Endothelial cell of umbilical vein (primary cell): ENCODE results near the gene CHID1. TPM values are rescaled to one million over a fixed set of nuclear protein-coding genes. Genes with fewer than 3 reads are reported as not detected.

Source experiments
- BruUV-seq: library from RNA; stranded (reverse); fragments of 400-500 nt; replicated peaks from 2 replicates; lab custom pipeline; 2021; lab: Mats Ljungman, UMichigan
- CTCF ChIA-PET: fragments of 300-600, 350-600 bp; sonication (Branson Sonifier 250); formaldehyde crosslinking; loops from one replicate; lab custom pipeline; 2021; ENCODE audit warnings: antibody characterized with exemption, inconsistent platforms; lab: Charles Lee
- POLR2A ChIA-PET: fragments of 300-600, 350-600 bp; sonication (Branson Sonifier 250); formaldehyde crosslinking; loops from one replicate; lab custom pipeline; 2021; ENCODE audit warnings: antibody characterized with exemption, inconsistent platforms; lab: Charles Lee
- DNase-seq: peaks from one replicate; pipeline ENCODE4 v3.0.0-alpha.2; 2011; ENCODE audit warnings: low read depth, low spot score
- FAIRE-seq: peaks from 2 replicates; lab custom pipeline; 2011; peaks lifted over from hg19 to GRCh38; lab: Jason Lieb, UNC
- H2AFZ ChIP-seq: 2 replicates; pipeline ENCODE4 v1.6.0; 2012; ENCODE audit warnings: low read depth, low read length, control low read depth, inconsistent platforms
- H3K27ac ChIP-seq: 2 replicates; pipeline ENCODE4 v1.5.1; 2011; ENCODE audit warnings: low read depth, mild to moderate bottlenecking, control low read depth, low read length, moderate library complexity; ENCODE audit not compliant: insufficient read depth
- H3K27me3 ChIP-seq, 2 experiments: 2 replicates each; pipeline versions ENCODE4 v1.6.0 to v1.6.1; 2011; ENCODE audit warnings: low read length in 2 of 2, mixed read lengths in 1 of 2; ENCODE audit not compliant: control insufficient read depth in 2 of 2, insufficient read depth in 2 of 2
- H3K36me3 ChIP-seq, 2 experiments: 2 replicates in 1 of 2; 3 replicates in 1 of 2; pipeline ENCODE4 v1.5.1; 2011; ENCODE audit warnings: low read length in 2 of 2, mild to moderate bottlenecking in 1 of 2, moderate library complexity in 1 of 2; ENCODE audit not compliant: control insufficient read depth in 2 of 2, insufficient read depth in 2 of 2; ENCODE audit errors: extremely low read depth in 1 of 2
- H3K4me1 ChIP-seq: 3 replicates; pipeline ENCODE4 v1.5.1; 2011; ENCODE audit warnings: mild to moderate bottlenecking, low read length; ENCODE audit not compliant: control insufficient read depth, insufficient read depth; ENCODE audit errors: extremely low read depth
- H3K4me2 ChIP-seq: 2 replicates; pipeline ENCODE4 v1.6.1; 2011; ENCODE audit warnings: low read length, control low read depth, mixed read lengths; ENCODE audit not compliant: insufficient read depth
- H3K4me3 ChIP-seq, 3 experiments: fragments of 200-600 bp in 1 of 3; sonication (generic), shearing (Covaris generic) in 1 of 3; replicated peaks in 1 of 3; 2 replicates each; pipeline ENCODE4 v1.5.1; 2011 to 2016; ENCODE audit warnings: control low read depth in 3 of 3, low read length in 3 of 3, mild to moderate bottlenecking in 2 of 3, inconsistent platforms in 1 of 3, low read depth in 1 of 3, moderate library complexity in 1 of 3; ENCODE audit not compliant: insufficient read depth in 1 of 3
- H3K79me2 ChIP-seq: 2 replicates; pipeline ENCODE4 v1.6.0; 2012; ENCODE audit warnings: low read length, inconsistent platforms; ENCODE audit not compliant: control insufficient read depth, insufficient read depth
- H3K9ac ChIP-seq: replicated peaks from 2 replicates; pipeline ENCODE3; 2011; ENCODE audit warnings: low read length, control low read depth; ENCODE audit not compliant: insufficient read depth; ENCODE audit errors: extremely low read depth
- H3K9me1 ChIP-seq: replicated peaks from 3 replicates; pipeline ENCODE4 v1.6.0; 2011; ENCODE audit warnings: mild to moderate bottlenecking, low read length; ENCODE audit not compliant: control insufficient read depth, insufficient read depth; ENCODE audit errors: extremely low read depth
- H3K9me3 ChIP-seq: replicated peaks from 2 replicates; pipeline ENCODE4 v1.5.1; 2012; ENCODE audit warnings: low read length, inconsistent platforms; ENCODE audit not compliant: control insufficient read depth, insufficient read depth
- H4K20me1 ChIP-seq: replicated peaks from 2 replicates; pipeline ENCODE3; 2011; ENCODE audit warnings: mild to moderate bottlenecking, low read length; ENCODE audit not compliant: control insufficient read depth, insufficient read depth; ENCODE audit errors: extremely low read depth
- CTCF ChIP-seq, 2 donors: IDR thresholded peaks; 1 replicate in 1 of 2; 2 replicates in 1 of 2; pipeline ENCODE4 v1.5.1; 2011; ENCODE audit warnings: low read length in 2 of 2, mild to moderate bottlenecking in 2 of 2, moderate library complexity in 2 of 2, control low read depth in 1 of 2, inconsistent platforms in 1 of 2, low read depth in 1 of 2; ENCODE audit not compliant: insufficient read depth in 1 of 2; ENCODE audit errors: extremely low read depth in 1 of 2
- EZH2 ChIP-seq: IDR thresholded peaks from 2 replicates; pipeline ENCODE4 v1.6.1; 2012; ENCODE audit warnings: borderline replicate concordance, low read depth, mild to moderate bottlenecking, moderate library complexity, low read length, inconsistent platforms; ENCODE audit not compliant: severe bottlenecking
- FOS ChIP-seq: IDR thresholded peaks from 2 replicates; pipeline ENCODE4 v1.6.1; 2011; ENCODE audit warnings: mild to moderate bottlenecking, low read length, moderate library complexity, borderline replicate concordance; ENCODE audit not compliant: insufficient read depth
- GATA2 ChIP-seq: IDR thresholded peaks from 2 replicates; pipeline ENCODE4 v1.7.0; 2011; ENCODE audit warnings: low read depth, mild to moderate bottlenecking, moderate library complexity, mixed read lengths, low read length; ENCODE audit not compliant: insufficient read length, insufficient read depth
- JUN ChIP-seq: IDR thresholded peaks from 2 replicates; pipeline ENCODE4 v1.6.1; 2011; ENCODE audit warnings: borderline replicate concordance, low read depth; ENCODE audit not compliant: insufficient read length, insufficient read depth
- MAX ChIP-seq: IDR thresholded peaks from 2 replicates; pipeline ENCODE4 v1.6.1; 2011; ENCODE audit not compliant: insufficient read depth, insufficient read length
- MYC ChIP-seq: IDR thresholded peaks from one replicate; pipeline ENCODE4 v1.6.1; 2011; ENCODE audit warnings: mild to moderate bottlenecking, low read depth, low read length
- POLR2A ChIP-seq: IDR thresholded peaks from 2 replicates; pipeline ENCODE4 v1.6.1; 2012; ENCODE audit warnings: low read depth, mild to moderate bottlenecking, control low read depth, low read length
- POLR2AphosphoS5 ChIP-seq: IDR thresholded peaks from 2 replicates; pipeline ENCODE4 v1.6.1; 2012; ENCODE audit warnings: low read depth, mild to moderate bottlenecking, control low read depth, low read length, moderate library complexity; ENCODE audit not compliant: insufficient read depth
- dilution Hi-C: fragments of 300-500 bp; cut with MboI; formaldehyde crosslinking; loops from one replicate; pipeline ENCODE4 v1.15.0; 2019; ENCODE audit warnings: low sequenced_read_pairs; ENCODE audit not compliant: extremely low pct_ligation_motif_present
- intact Hi-C: fragments of 100-400 bp; cut with micrococcal nuclease; formaldehyde crosslinking; loops from one replicate; pipeline ENCODE4 v1.10.0; 2022
- polyA plus RNA-seq, 4 experiments: library from polyadenylated mRNA; depleted of rRNA in 3 of 4; stranded (reverse) in 3 of 4; unstranded in 1 of 4; fragments of >200 nt; gene quantifications; 2 replicates each; pipeline versions ENCODE4 v1.2.1 to v1.2.3, GENCODE V29; 2011 to 2012; ENCODE audit warnings: missing spikeins in 1 of 4
- total RNA-seq: library from RNA; stranded (reverse); gene quantifications from 2 replicates; pipeline ENCODE4 v1.2.3, GENCODE V29; 2021

Gene CHID1
- total and polyA plus RNA-seq, 2 donors (not counting 3 experiments of a cell fraction or from before 2014, with no cell fraction given): 89.8 to 107 TPM

GRCh38 chr11:959027-959426 is 48.4 kb upstream of the CHID1 start:
- Histone ChIP-seq H3K9me1 (no peaks in the 10 kb centered on the region), H3K9me3 (no peaks in the 10 kb centered on the region), H2AFZ (no peak overlapping the region), H3K36me3 (peaks cover 2 to 23% of the 10 kb centered on the region in 2 experiments), H3K4me3 (no peak overlapping the region), H3K27ac (no peak overlapping the region), H4K20me1 (no peaks in the 10 kb centered on the region), H3K27me3 (no peaks in the 10 kb centered on the region), H3K79me2 (peaks cover 35% of the 10 kb centered on the region), H3K9ac (no peak overlapping the region), H3K4me1 (no peaks in the 10 kb centered on the region), H3K4me2 (no peak overlapping the region)
- dilution Hi-C loops (no loop called here), intact Hi-C loops (no loop called here)
- TF ChIP-seq EZH2 (no peak), FOS (no peak), CTCF (IDR thresholded peaks at IDR 0.05; ENCODE audit: extremely low read depth in 1 of 2, insufficient read depth in 1 of 2, low read depth in 1 of 2, low read length in 2 of 2) (no peak), GATA2 (no peak), MYC (no peak), POLR2AphosphoS5 (no peak), POLR2A (no peak), MAX (no peak), JUN (no peak)
- BruUV-seq: no TSS peak
- FAIRE-seq (no peak), DNase-seq (no peak)
- POLR2A ChIA-PET: interaction anchor here (0.6 kb wide), 1 partner anchor 21 kb away, joined by 3 read pairs; no protein-coding TSS in a partner anchor
- CTCF ChIA-PET: no interaction called here
